Peyer's patch (tissue), 4 donors: Measurements from ENCODE around the gene PLK1. TPM values are rescaled to one million over a fixed set of nuclear protein-coding genes. Genes with fewer than 3 reads are reported as not detected.
"Not testable (repeated sequence)": the region's sequence is repeated elsewhere in the genome, so short reads cannot be mapped to it uniquely, and the experiment has no call there.

ENCODE experiments used
- DNase-seq, 3 donors: peaks; one replicate each; pipeline ENCODE4 v3.0.0-alpha.2; 2017 to 2019
- H3K27ac ChIP-seq, 4 donors: fragments of 200-600 bp; sonication (generic); one replicate each; pipeline ENCODE4 v1.5.1; 2016 to 2019
- H3K27me3 ChIP-seq, 2 donors: fragments of 200-600 bp; sonication (generic); one replicate each; pipeline ENCODE4 v1.5.1; 2019
- H3K36me3 ChIP-seq, 3 donors: fragments of 200-600 bp; sonication (generic); one replicate each; pipeline ENCODE4 v1.5.1; 2016 to 2019
- H3K4me1 ChIP-seq, 4 donors: fragments of 200-600 bp; sonication (generic); one replicate each; pipeline ENCODE4 v1.5.1; 2016 to 2019
- H3K4me3 ChIP-seq, 4 donors: fragments of 200-600 bp; sonication (generic); 1 replicate in 3 of 4; 2 replicates in 1 of 4; pipeline ENCODE4 v1.5.1; 2016 to 2019; ENCODE audit warnings: mild to moderate bottlenecking in 1 of 4
- H3K9me3 ChIP-seq, 4 donors: fragments of 200-600 bp; sonication (generic); one replicate each; pipeline ENCODE4 v1.5.1; 2016 to 2019; ENCODE audit warnings: mild to moderate bottlenecking in 1 of 4
- CTCF ChIP-seq, 6 experiments: fragments of 450-650 bp in 4 of 6; fragments of 200-600 bp in 2 of 6; sonication (generic) in 1 of 6; IDR thresholded peaks; one replicate each; pipeline ENCODE4 v1.5.1; 2017 to 2019; ENCODE audit warnings: antibody characterized with exemption in 6 of 6, mild to moderate bottlenecking in 3 of 6, moderate library complexity in 1 of 6
- POLR2A ChIP-seq, 2 donors: fragments of 450-650 bp; IDR thresholded peaks; one replicate each; pipeline ENCODE4 v1.5.1; 2017; ENCODE audit warnings: antibody characterized with exemption in 2 of 2, mild to moderate bottlenecking in 2 of 2, moderate library complexity in 2 of 2
- total RNA-seq, 4 donors: library from RNA; depleted of rRNA; stranded (reverse); fragments of >200 nt; gene quantifications; one replicate each; pipeline ENCODE4 v1.1.0, GENCODE V29; 2016

PLK1 gene
- total RNA-seq, result 10 to 100 TPM; 10.9 to 40.4 (median 11.9) TPM

- H3K4me3 ChIP-seq, result peak within 1 kb of the TSS; percentile 40 to 80 (median 54)
- TF ChIP-seq CTCF (IDR thresholded peaks at IDR 0.05), result peak in 4 of 6 experiments; percentile 10 to 40 (median 30)
- TF ChIP-seq POLR2A (IDR thresholded peaks at IDR 0.05), result no peak
- H3K36me3 ChIP-seq, result peaks cover 0 to 15% (median 0%) of the 10 kb centered on the region in 3 donors
- H3K9me3 ChIP-seq, result no peaks in the 10 kb centered on the region
- peak; percentile 62 to 89 (median 87) for DNase-seq
- H3K27me3 ChIP-seq, result no peaks in the 10 kb centered on the region
- H3K4me1 ChIP-seq, result peaks cover 0 to 26% (median 6%) of the 10 kb centered on the region in 4 donors
- no peak within 1 kb of the TSS for H3K27ac ChIP-seq
Measured at GRCh38 chr16:23678430-23679273, at the start of gene PLK1. TSS of gene PLK1 (plus strand) at chr16:23678889. CDS start at chr16:23678933, 44 bp downstream.

- TF ChIP-seq CTCF (IDR thresholded peaks at IDR 0.05) (no peak), POLR2A (IDR thresholded peaks at IDR 0.05) (no peak)
- H3K27ac ChIP-seq, result no peak overlapping the region
- no peaks in the 10 kb centered on the region for H3K27me3 ChIP-seq
- DNase-seq, result no peak
- H3K36me3 ChIP-seq, result peaks cover 0 to 61% (median 0%) of the 10 kb centered on the region in 3 donors
- no peaks in the 10 kb centered on the region for H3K4me1 ChIP-seq
- no peaks in the 10 kb centered on the region for H3K9me3 ChIP-seq
- no peak overlapping the region for H3K4me3 ChIP-seq
Measured at GRCh38 chr16:23629516-23629915, 49.2 kb upstream of the PLK1 start.

GRCh38 chr16:23631874-23632273 lies 46.8 kb upstream of the PLK1 start:
- H3K27ac ChIP-seq, H3K27me3 ChIP-seq, H3K4me3 ChIP-seq, DNase-seq, H3K9me3 ChIP-seq, H3K4me1 ChIP-seq: not testable (repeated sequence)
- peaks cover 0 to 59% (median 0%) of the 10 kb centered on the region in 3 donors for H3K36me3 ChIP-seq

GRCh38 chr16:23634461-23635036 lies 44.1 kb upstream of the PLK1 start:
- Histone ChIP-seq H3K27me3 (no peaks in the 10 kb centered on the region), H3K4me1 (peaks cover 0 to under 1% (median 0%) of the 10 kb centered on the region in 4 donors), H3K27ac (no peak overlapping the region), H3K36me3 (peaks cover 0 to 47% (median 0%) of the 10 kb centered on the region in 3 donors), H3K9me3 (no peaks in the 10 kb centered on the region), H3K4me3 (no peak overlapping the region)
- TF ChIP-seq CTCF (IDR thresholded peaks at IDR 0.05), result no peak
- no peak for TF ChIP-seq POLR2A (IDR thresholded peaks at IDR 0.05)
- no peak for DNase-seq

- Histone ChIP-seq H3K36me3 (peaks cover 0 to 40% (median 0%) of the 10 kb centered on the region in 3 donors), H3K4me1 (peaks cover 0 to 9% (median 0%) of the 10 kb centered on the region in 4 donors), H3K9me3 (no peaks in the 10 kb centered on the region), H3K27ac (no peak overlapping the region), H3K4me3 (no peak overlapping the region), H3K27me3 (no peaks in the 10 kb centered on the region)
- DNase-seq, result no peak
- no peak for TF ChIP-seq CTCF (IDR thresholded peaks at IDR 0.05)
- no peak for TF ChIP-seq POLR2A (IDR thresholded peaks at IDR 0.05)
Measured at GRCh38 chr16:23635958-23636357, 42.7 kb upstream of the PLK1 start.

- H3K27ac ChIP-seq, result peak overlapping the region; percentile 75 to 82 (median 80)
Measured at GRCh38 chr16:23640615-23640930, 38.1 kb upstream of the PLK1 start.

More at GRCh38 chr16:23640615-23640930, 38.1 kb upstream of the PLK1 start:
- TF ChIP-seq POLR2A (IDR thresholded peaks at IDR 0.05), result no peak
- DNase-seq, result no peak
- Histone ChIP-seq H3K4me3 (peak overlapping the region; percentile 72 to 88 (median 85)), H3K4me1 (peaks cover 0 to 19% (median 0%) of the 10 kb centered on the region in 4 donors), H3K27me3 (no peaks in the 10 kb centered on the region), H3K9me3 (no peaks in the 10 kb centered on the region), H3K36me3 (peaks cover 0 to 40% (median 0%) of the 10 kb centered on the region in 3 donors)
